ENCODE measurements around the gene PTPRN2. TPM values are rescaled to one million over a fixed set of nuclear protein-coding genes. Genes with fewer than 3 reads are reported as not detected.

Gene PTPRN2
- total RNA-seq, 5 donors from 2014 or later (not counting 1 experiment from before 2014, with no cell fraction given): 0.60 to 1.7 (median 0.82) TPM

DNA sequence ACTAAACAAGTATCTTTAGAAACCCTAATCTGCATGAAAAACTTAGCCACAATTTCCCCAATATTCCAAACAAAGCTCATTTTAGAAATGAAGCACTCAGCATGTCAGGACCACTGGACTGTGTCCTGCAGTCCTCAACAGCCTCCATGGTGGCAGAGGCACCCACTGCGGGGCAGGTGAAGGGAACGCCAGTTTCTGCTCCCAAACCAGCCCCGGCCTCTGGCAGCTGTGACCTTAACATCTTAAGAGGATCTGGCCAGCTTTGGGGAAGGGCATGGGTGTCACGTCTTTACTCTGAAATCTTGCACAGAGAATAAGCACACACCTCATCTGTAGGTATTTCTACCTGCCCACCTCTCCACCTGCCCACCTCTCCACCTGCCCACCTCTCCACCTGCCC lies 988.1 kb downstream of the PTPRN2 start:
- Mint-ChIP-seq H3K9me3 (no peaks in the 10 kb centered on the region), H3K27me3 (peaks cover 0 to 3% of the 10 kb centered on the region in 2 donors), H3K4me3 (no peak overlapping the region), H3K27ac (no peak overlapping the region), H3K4me1 (no peaks in the 10 kb centered on the region), H3K36me3 (no peaks in the 10 kb centered on the region)
- Histone ChIP-seq H3K4me3 (ENCODE audit: control insufficient read depth in 1 of 2, extremely low read depth in 1 of 2, low read length in 1 of 2) (no peak overlapping the region), H3K4me1 (ENCODE audit: control insufficient read depth in 1 of 2, extremely low read depth in 1 of 2, insufficient read depth in 2 of 2, low read length in 2 of 2) (no peaks in the 10 kb centered on the region), H3K9me3 (no peaks in the 10 kb centered on the region), H3K27me3 (replicated peaks in 1 of 2; ENCODE audit: control insufficient read depth in 2 of 2, extremely low read depth in 1 of 2, insufficient read depth in 2 of 2, low read length in 1 of 2) (peaks cover 0 to 37% of the 10 kb centered on the region in 2 experiments), H3K27ac (ENCODE audit: low read length) (no peak overlapping the region), H3K36me3 (ENCODE audit: control insufficient read depth in 2 of 2, extremely low read depth in 1 of 2, insufficient read depth in 1 of 2, low read length in 1 of 2) (no peaks in the 10 kb centered on the region)
- DNase-seq (no peak), ATAC-seq (replicated peaks in 1 of 4) (no peak)
- 92% methylated on average over 4 of the region's 4 CpGs for WGBS (ENCODE audit: insufficient coverage)
- CTCF ChIA-PET: no interaction called here
- POLR2A ChIA-PET: no interaction called here

DNA sequence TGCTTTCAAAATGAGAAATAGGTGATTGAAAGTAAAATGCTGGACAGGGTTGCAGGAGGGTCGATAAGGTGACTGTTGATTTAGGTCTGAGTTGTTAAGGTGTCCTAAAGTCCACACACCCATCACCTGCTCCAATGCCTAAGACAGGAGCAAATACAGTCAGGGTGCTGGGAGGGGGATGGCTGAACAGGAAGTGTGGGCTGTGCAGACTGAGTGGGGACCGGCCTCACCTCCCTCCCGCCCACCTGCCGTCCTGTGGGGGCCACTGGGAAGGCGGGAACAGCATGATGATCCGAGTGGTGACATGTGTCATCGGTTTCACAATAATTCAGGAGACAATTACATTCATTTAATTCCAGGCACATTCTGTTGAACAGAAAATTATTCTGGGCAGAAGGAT lies 990.1 kb downstream of the PTPRN2 start:
- H3K36me3 Mint-ChIP-seq: no peaks in the 10 kb centered on the region
- 30% methylated on average over 2 of the region's 7 CpGs for WGBS (ENCODE audit: insufficient coverage)
- Histone ChIP-seq H3K4me3 (ENCODE audit: control insufficient read depth in 1 of 2, extremely low read depth in 1 of 2, low read length in 1 of 2) (no peak overlapping the region), H3K27me3 (replicated peaks in 1 of 2; ENCODE audit: control insufficient read depth in 2 of 2, extremely low read depth in 1 of 2, insufficient read depth in 2 of 2, low read length in 1 of 2) (peaks cover 0 to 32% of the 10 kb centered on the region in 2 experiments), H3K27ac (ENCODE audit: low read length) (no peak overlapping the region), H3K4me1 (ENCODE audit: control insufficient read depth in 1 of 2, extremely low read depth in 1 of 2, insufficient read depth in 2 of 2, low read length in 2 of 2) (no peaks in the 10 kb centered on the region), H3K36me3 (ENCODE audit: control insufficient read depth in 2 of 2, extremely low read depth in 1 of 2, insufficient read depth in 1 of 2, low read length in 1 of 2) (no peaks in the 10 kb centered on the region), H3K9me3 (no peaks in the 10 kb centered on the region)
- no peaks in the 10 kb centered on the region for H3K4me1 Mint-ChIP-seq
- H3K27ac Mint-ChIP-seq: no peak overlapping the region
- ATAC-seq (replicated peaks in 1 of 4) (no peak), DNase-seq (no peak)
- H3K9me3 Mint-ChIP-seq: no peaks in the 10 kb centered on the region
- H3K27me3 Mint-ChIP-seq: peaks cover 0 to 3% of the 10 kb centered on the region in 2 donors
- H3K4me3 Mint-ChIP-seq: no peak overlapping the region
- ChIA-PET POLR2A (no interaction called here), CTCF (no interaction called here)

DNA sequence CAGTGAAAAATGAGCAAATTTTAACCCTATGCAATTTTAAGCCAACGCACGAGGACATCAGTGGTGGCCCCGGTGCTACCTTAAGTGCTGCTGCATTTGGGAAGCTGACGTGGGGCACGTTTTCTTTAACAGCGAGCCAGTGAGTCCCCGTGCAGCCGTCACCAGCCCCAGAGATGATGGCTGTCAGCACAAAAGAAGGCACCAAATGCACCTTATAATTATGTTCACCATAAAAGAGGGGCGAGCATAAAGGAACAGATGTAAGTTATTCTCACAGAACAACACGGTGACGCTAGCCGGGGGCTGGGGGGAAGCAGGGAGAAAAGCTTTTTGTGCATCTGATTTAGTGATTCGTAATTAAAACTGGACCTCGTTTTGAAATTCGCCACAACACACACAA lies 990.7 kb downstream of the PTPRN2 start:
- DNase-seq: no peak
- H3K4me3 ChIP-seq (ENCODE audit: control insufficient read depth in 1 of 2, extremely low read depth in 1 of 2, low read length in 1 of 2): no peak overlapping the region
- ChIA-PET CTCF (no interaction called here), POLR2A (no interaction called here)
- H3K27me3 ChIP-seq (replicated peaks in 1 of 2; ENCODE audit: control insufficient read depth in 2 of 2, extremely low read depth in 1 of 2, insufficient read depth in 2 of 2, low read length in 1 of 2): peaks cover 0 to 31% of the 10 kb centered on the region in 2 experiments
- Mint-ChIP-seq H3K4me1 (no peaks in the 10 kb centered on the region), H3K4me3 (no peak overlapping the region), H3K27me3 (peaks cover 3 to 5% of the 10 kb centered on the region in 2 donors), H3K27ac (no peak overlapping the region), H3K9me3 (no peaks in the 10 kb centered on the region), H3K36me3 (no peaks in the 10 kb centered on the region)
- no peaks in the 10 kb centered on the region for H3K4me1 ChIP-seq (ENCODE audit: control insufficient read depth in 1 of 2, extremely low read depth in 1 of 2, insufficient read depth in 2 of 2, low read length in 2 of 2)
- no peaks in the 10 kb centered on the region for H3K36me3 ChIP-seq (ENCODE audit: control insufficient read depth in 2 of 2, extremely low read depth in 1 of 2, insufficient read depth in 1 of 2, low read length in 1 of 2)
- no peak overlapping the region for H3K27ac ChIP-seq (ENCODE audit: low read length)
- WGBS (ENCODE audit: insufficient coverage): 84% methylated on average over 5 of the region's 15 CpGs
- no peak for ATAC-seq (replicated peaks in 1 of 4)
- H3K9me3 ChIP-seq: no peaks in the 10 kb centered on the region

DNA sequence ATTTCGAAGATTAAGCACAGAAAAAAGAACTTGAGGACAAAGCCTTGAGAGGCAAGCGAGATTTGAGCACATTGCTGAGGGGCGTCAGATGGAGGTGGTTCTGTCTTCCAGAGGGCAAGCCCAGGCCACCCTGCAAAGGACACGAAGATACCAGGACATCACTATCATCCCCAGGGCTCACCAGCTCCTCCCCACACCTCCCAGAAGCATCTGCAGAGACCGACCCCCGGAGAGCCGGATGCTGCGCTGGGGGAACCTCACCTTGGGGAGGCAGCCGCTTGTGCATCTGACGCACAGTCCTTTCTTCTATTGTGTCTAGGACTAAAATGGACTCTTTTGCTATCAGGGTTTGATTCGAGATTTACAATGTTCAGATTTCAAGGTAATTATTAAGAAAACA lies 991.2 kb downstream of the PTPRN2 start:
- no peaks in the 10 kb centered on the region for H3K9me3 ChIP-seq
- ChIA-PET CTCF (no interaction called here), POLR2A (no interaction called here)
- no peaks in the 10 kb centered on the region for H3K4me1 ChIP-seq (ENCODE audit: control insufficient read depth in 1 of 2, extremely low read depth in 1 of 2, insufficient read depth in 2 of 2, low read length in 2 of 2)
- H3K36me3 Mint-ChIP-seq: no peaks in the 10 kb centered on the region
- peaks cover 6 to 7% of the 10 kb centered on the region in 2 donors for H3K27me3 Mint-ChIP-seq
- no peak overlapping the region for H3K27ac Mint-ChIP-seq
- no peaks in the 10 kb centered on the region for H3K4me1 Mint-ChIP-seq
- H3K36me3 ChIP-seq (ENCODE audit: control insufficient read depth in 2 of 2, extremely low read depth in 1 of 2, insufficient read depth in 1 of 2, low read length in 1 of 2): no peaks in the 10 kb centered on the region
- H3K27ac ChIP-seq (ENCODE audit: low read length): no peak overlapping the region
- H3K4me3 ChIP-seq (ENCODE audit: control insufficient read depth in 1 of 2, extremely low read depth in 1 of 2, low read length in 1 of 2): no peak overlapping the region
- WGBS (ENCODE audit: insufficient coverage): 100% methylated on average over 1 of the region's 11 CpGs
- ATAC-seq (replicated peaks in 1 of 4) (no peak), DNase-seq (no peak)
- peaks cover 0 to 34% of the 10 kb centered on the region in 2 experiments for H3K27me3 ChIP-seq (replicated peaks in 1 of 2; ENCODE audit: control insufficient read depth in 2 of 2, extremely low read depth in 1 of 2, insufficient read depth in 2 of 2, low read length in 1 of 2)
- no peak overlapping the region for H3K4me3 Mint-ChIP-seq
- H3K9me3 Mint-ChIP-seq: no peaks in the 10 kb centered on the region

DNA sequence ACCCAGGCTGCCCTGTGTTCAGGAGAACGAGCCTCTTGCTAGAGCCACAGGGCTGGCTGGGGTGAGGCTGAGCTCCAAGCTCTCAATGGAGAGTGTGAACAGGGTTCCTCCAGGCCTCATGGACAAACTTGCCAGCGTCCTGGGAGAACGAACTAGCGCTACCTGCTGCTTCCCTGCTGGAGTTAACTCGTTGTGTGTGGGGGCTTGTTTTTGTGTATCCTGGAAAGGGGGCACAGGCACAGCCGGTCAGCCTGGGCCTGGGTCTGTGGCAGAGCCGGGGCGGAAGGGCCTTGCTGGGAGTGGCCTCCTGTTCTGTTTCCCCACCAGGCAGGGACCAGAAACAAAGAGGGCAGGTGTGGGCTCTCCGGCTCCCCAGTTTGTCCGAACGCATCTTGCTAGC lies 991.6 kb downstream of the PTPRN2 start:
- CTCF ChIA-PET: no interaction called here
- POLR2A ChIA-PET: no interaction called here
- DNase-seq (no peak), ATAC-seq (replicated peaks in 1 of 4) (no peak)
- Mint-ChIP-seq H3K27ac (no peak overlapping the region), H3K27me3 (peaks cover 6 to 12% of the 10 kb centered on the region in 2 donors), H3K9me3 (no peaks in the 10 kb centered on the region), H3K4me3 (no peak overlapping the region), H3K4me1 (no peaks in the 10 kb centered on the region), H3K36me3 (no peaks in the 10 kb centered on the region)
- Histone ChIP-seq H3K27ac (ENCODE audit: low read length) (no peak overlapping the region), H3K4me1 (ENCODE audit: control insufficient read depth in 1 of 2, extremely low read depth in 1 of 2, insufficient read depth in 2 of 2, low read length in 2 of 2) (no peaks in the 10 kb centered on the region), H3K27me3 (replicated peaks in 1 of 2; ENCODE audit: control insufficient read depth in 2 of 2, extremely low read depth in 1 of 2, insufficient read depth in 2 of 2, low read length in 1 of 2) (peaks cover 0 to 34% of the 10 kb centered on the region in 2 experiments), H3K9me3 (no peaks in the 10 kb centered on the region), H3K4me3 (ENCODE audit: control insufficient read depth in 1 of 2, extremely low read depth in 1 of 2, low read length in 1 of 2) (no peak overlapping the region), H3K36me3 (ENCODE audit: control insufficient read depth in 2 of 2, extremely low read depth in 1 of 2, insufficient read depth in 1 of 2, low read length in 1 of 2) (no peaks in the 10 kb centered on the region)
- WGBS (ENCODE audit: insufficient coverage): 91% methylated on average over 8 of the region's 11 CpGs

DNA sequence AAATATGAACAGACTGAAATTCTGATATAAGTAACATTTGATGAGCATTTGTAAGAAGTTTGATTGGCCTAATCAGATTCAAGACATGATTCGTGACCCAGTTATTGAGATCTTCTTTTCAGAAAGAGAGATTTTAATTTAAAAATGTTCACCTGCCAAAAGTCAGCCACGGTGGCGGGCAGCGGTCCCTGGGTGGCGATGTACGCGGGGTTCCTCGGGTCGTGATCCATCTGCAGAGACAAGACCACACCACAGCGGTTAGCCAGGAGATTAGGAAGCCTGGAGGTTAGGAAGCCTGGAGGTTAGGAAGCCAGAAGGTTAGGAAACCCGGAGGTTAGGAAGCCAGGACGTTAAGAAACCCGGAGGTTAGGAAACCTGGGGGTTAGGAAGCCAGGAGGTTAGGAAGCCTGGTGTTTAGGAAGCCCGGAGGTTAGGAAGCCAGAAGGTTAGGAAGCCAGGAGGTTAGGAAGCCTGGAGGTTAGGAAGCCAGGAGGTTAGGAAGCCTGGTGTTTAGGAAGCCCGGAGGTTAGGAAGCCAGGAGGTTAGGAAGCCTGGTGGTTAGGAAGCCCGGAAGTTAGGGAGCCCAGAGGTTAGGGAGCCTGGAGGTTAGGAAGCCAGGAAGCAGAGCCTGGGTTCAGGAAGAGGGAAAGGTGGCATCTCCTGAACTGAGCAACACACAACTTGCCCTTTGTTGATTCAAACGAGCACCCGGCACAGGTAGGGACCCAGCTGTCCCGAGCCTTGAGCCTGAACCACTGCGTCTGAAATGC lies 992.4 kb downstream of the PTPRN2 start:
- ChIA-PET CTCF (no interaction called here), POLR2A (no interaction called here)
- H3K4me1 ChIP-seq (ENCODE audit: control insufficient read depth in 1 of 2, extremely low read depth in 1 of 2, insufficient read depth in 2 of 2, low read length in 2 of 2): no peaks in the 10 kb centered on the region
- H3K9me3 ChIP-seq: no peaks in the 10 kb centered on the region
- no peak overlapping the region for H3K4me3 ChIP-seq (ENCODE audit: control insufficient read depth in 1 of 2, extremely low read depth in 1 of 2, low read length in 1 of 2)
- Mint-ChIP-seq H3K27ac (no peak overlapping the region), H3K4me1 (no peaks in the 10 kb centered on the region), H3K36me3 (no peaks in the 10 kb centered on the region), H3K9me3 (no peaks in the 10 kb centered on the region), H3K4me3 (no peak overlapping the region), H3K27me3 (peaks cover 8 to 15% of the 10 kb centered on the region in 2 donors)
- no peak overlapping the region for H3K27ac ChIP-seq (ENCODE audit: low read length)
- ATAC-seq (replicated peaks in 1 of 4) (no peak), DNase-seq (no peak)
- peaks cover 0 to 34% of the 10 kb centered on the region in 2 experiments for H3K27me3 ChIP-seq (replicated peaks in 1 of 2; ENCODE audit: control insufficient read depth in 2 of 2, extremely low read depth in 1 of 2, insufficient read depth in 2 of 2, low read length in 1 of 2)
- no peaks in the 10 kb centered on the region for H3K36me3 ChIP-seq (ENCODE audit: control insufficient read depth in 2 of 2, extremely low read depth in 1 of 2, insufficient read depth in 1 of 2, low read length in 1 of 2)
- WGBS (ENCODE audit: insufficient coverage): 84% methylated on average over 20 of the region's 20 CpGs
